ENCODE data around the gene ANO1.

DNA sequence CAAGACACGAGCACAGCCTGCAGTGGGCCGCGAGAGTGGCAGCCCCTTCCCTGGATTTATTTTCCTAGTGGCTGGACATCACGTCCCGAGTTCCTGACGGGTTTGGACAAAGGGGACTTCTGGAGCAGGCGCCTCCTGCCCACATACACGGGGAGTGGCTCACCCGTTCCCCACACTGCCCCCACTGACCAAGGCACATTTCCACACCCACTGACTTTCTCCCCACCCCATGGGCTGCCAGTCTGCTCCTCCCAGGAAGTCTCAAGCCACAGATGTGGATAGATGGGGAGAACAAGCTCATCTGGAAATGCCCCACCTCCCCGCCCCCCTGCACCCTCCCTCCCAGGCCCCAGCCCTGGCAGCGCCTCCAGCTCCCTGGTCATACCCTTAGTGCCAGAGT lies 91.0 kb downstream of the ANO1 start:
- TF ChIP-seq, protein P1, sequence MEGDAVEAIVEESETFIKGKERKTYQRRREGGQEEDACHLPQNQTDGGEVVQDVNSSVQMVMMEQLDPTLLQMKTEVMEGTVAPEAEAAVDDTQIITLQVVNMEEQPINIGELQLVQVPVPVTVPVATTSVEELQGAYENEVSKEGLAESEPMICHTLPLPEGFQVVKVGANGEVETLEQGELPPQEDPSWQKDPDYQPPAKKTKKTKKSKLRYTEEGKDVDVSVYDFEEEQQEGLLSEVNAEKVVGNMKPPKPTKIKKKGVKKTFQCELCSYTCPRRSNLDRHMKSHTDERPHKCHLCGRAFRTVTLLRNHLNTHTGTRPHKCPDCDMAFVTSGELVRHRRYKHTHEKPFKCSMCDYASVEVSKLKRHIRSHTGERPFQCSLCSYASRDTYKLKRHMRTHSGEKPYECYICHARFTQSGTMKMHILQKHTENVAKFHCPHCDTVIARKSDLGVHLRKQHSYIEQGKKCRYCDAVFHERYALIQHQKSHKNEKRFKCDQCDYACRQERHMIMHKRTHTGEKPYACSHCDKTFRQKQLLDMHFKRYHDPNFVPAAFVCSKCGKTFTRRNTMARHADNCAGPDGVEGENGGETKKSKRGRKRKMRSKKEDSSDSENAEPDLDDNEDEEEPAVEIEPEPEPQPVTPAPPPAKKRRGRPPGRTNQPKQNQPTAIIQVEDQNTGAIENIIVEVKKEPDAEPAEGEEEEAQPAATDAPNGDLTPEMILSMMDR (IDR thresholded peaks at IDR 0.05) = no peak
- no peak for TF ChIP-seq POLR2A (IDR thresholded peaks at IDR 0.05)
